ENCODE results near the gene DUSP9.
"Not testable (repeated sequence)": the region's sequence is repeated elsewhere in the genome, so short reads cannot be mapped to it uniquely, and the experiment has no call there.

The DUSP9 gene

GRCh38 chrX:153646620-153647373 is at the start of gene DUSP9:
Gene DUSP9, plus strand, starts transcription at chrX:153647203. Its CDS starts 751 bp downstream, at chrX:153647954.
- DNase-seq: peak; percentile 47

- no peak for DNase-seq
Observed at GRCh38 chrX:153598541-153599191, 48.3 kb upstream of the DUSP9 start, which contains the start of gene CCNQ. Gene CCNQ, minus strand, starts transcription at chrX:153599139. Its CDS starts 66 bp downstream, at chrX:153599073.

GRCh38 chrX:153599192-153600031 is 47.6 kb upstream of the DUSP9 start:
- peak; percentile 89 for DNase-seq

GRCh38 chrX:153600032-153600373 is 47.0 kb upstream of the DUSP9 start:
- DNase-seq: no peak

- no peak for DNase-seq
Observed at GRCh38 chrX:153600921-153601320, 46.1 kb upstream of the DUSP9 start.

- no peak for DNase-seq
Observed at GRCh38 chrX:153601511-153602110, 45.4 kb upstream of the DUSP9 start.

GRCh38 chrX:153602601-153603000 is 44.4 kb upstream of the DUSP9 start:
- no peak for DNase-seq

- no peak for DNase-seq
Observed at GRCh38 chrX:153603131-153603656, 43.8 kb upstream of the DUSP9 start.

- not testable (repeated sequence) for DNase-seq
Observed at GRCh38 chrX:153604666-153605380, 42.2 kb upstream of the DUSP9 start.

GRCh38 chrX:153606503-153606902 is 40.5 kb upstream of the DUSP9 start:
- DNase-seq: no peak

GRCh38 chrX:153608376-153608775 is 38.6 kb upstream of the DUSP9 start:
- no peak for DNase-seq

- DNase-seq: no peak
Observed at GRCh38 chrX:153608806-153609205, 38.2 kb upstream of the DUSP9 start.

GRCh38 chrX:153609917-153610835 is 36.8 kb upstream of the DUSP9 start:
- DNase-seq: peak; percentile 84

GRCh38 chrX:153610836-153611213 is 36.2 kb upstream of the DUSP9 start:
- no peak for DNase-seq

GRCh38 chrX:153611298-153612095 is 35.5 kb upstream of the DUSP9 start:
- DNase-seq: no peak

GRCh38 chrX:153612413-153612812 is 34.6 kb upstream of the DUSP9 start:
- DNase-seq: no peak

- DNase-seq: no peak
Observed at GRCh38 chrX:153614818-153615217, 32.2 kb upstream of the DUSP9 start.

- no peak for DNase-seq
Observed at GRCh38 chrX:153620576-153620975, 26.4 kb upstream of the DUSP9 start.

- no peak for DNase-seq
Observed at GRCh38 chrX:153621949-153622598, 24.9 kb upstream of the DUSP9 start.

Measured in right hindlimb (tissue), 1 donor.